Left renal pelvis (tissue), 4 donors: Measurements from ENCODE around the gene ABTB2. TPM values are rescaled to one million over a fixed set of nuclear protein-coding genes. Genes with fewer than 3 reads are reported as not detected.

Experiments
- DNase-seq, 4 donors: peaks; one replicate each; pipeline ENCODE4 v3.0.0-alpha.2; 2013; ENCODE audit warnings: low read depth in 4 of 4, low spot score in 3 of 4
- polyA plus RNA-seq, 4 donors: library from polyadenylated mRNA; unstranded; fragments of 120-200 nt; gene quantifications; one replicate each; pipeline ENCODE4 v1.2.1, GENCODE V29; 2013; ENCODE audit not compliant: insufficient read length in 4 of 4

Gene ABTB2
- polyA plus RNA-seq, 4 donors, result 4.4 to 13.9 (median 7.6) TPM

DNA sequence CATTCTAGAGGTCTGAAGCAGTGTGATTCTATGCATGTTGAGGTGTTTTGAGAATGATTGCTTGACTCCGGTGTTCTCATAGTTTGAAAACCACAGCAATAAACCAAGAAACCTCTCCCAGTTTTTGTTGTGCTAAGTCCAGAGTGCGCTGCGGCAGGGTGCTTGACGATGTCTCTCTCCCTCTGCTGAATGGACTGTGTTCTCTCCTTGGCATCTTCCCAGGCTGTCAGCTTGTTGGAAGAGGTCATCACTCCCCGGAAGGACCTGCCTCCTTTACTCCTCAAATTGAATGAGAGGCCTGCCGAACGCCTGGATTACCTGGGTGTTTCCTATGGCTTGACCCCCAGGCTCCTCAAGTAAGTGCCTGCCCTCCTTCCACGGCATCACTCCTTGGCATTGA lies 221.4 kb downstream of the ABTB2 start:
- no peak for DNase-seq

DNA sequence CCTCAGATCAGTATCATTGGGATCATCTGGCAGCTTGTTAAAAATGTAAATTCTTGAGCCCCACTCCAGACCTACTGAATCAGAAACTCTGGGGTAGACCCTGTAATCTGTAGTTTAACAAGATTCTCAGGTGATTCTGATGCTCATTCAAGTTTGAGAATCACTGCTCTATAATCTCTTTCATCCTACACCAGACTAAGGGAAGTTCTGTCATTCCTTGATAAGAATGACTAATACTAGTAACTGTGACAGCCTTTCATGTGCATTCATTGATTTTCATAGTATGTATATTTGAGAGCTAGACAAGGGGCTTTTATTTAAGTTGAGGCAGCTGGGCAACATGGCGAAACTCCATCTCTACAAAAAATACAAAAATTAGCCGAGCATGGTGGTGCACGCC lies 222.4 kb downstream of the ABTB2 start:
- no peak for DNase-seq

DNA sequence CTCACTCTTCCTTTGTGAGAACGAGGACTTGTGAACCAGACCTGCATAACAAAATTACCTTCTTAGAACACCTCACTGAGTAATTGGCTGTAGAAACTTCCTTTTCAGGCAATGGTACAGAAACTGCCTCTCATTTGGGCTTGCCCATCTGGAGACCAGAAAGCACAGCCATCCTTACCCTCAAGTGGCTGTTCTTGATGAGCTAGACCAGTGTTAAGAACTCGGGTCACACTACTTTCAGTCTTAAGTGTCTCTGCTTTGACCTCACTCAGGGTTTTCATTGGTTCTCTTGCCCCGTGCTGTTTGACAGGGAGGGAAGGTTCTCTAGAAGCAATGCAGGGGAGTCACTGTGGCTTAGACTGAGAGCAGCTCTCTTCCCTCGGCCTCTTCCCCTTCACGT lies 223.0 kb downstream of the ABTB2 start:
- DNase-seq, result no peak

DNA sequence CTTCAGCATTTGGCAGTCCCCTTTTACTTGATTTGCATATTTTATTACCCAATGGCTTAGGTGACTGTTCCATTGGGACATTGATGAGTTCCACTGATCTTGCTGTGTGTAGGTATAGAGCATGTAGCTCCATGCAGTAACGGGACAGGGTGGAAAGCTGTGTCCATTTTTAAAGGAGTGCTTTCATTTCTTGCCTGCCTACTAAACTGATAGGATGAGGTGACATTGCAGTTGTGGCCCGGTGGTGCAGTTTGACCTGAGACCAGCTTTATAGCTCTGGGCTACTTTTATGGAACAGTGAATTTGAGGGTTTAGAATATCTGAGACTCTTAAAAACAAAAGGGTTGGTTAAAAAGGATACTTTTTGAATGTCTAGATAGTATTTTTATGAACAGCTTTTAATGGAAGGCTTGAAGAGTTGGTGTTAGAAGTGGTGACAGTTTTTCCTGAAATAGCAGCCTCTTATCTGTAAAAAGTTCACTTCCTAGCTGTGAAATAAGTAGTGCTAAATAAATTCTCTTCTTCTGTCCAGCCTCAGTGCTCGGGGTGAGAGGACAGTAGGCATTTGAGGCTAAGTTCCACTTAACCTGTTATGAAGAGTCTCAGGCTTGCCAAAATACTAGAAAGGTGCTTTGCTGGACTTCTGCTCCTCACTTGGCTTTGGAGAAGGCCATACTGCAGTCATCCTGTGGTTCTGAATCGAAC lies 225.4 kb downstream of the ABTB2 start:
- no peak for DNase-seq

DNA sequence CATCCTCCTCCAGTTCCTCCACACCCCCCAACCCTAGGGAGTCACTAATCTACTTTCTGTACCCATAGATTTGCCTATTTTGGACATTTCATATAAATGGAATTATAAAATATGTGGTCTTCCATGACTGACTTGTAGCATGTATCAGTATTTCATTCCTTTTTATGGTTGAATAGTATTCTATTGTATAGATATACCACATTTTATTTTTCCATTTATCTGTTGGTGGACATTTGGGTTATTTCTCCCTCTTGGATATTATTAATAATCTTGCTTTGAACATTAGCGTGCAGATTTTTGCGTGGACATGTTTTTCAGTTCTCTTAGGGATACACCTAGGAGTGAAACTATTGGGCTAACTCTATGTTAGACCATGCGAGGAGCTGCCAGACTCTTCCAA lies 229.0 kb downstream of the ABTB2 start:
- DNase-seq, result no peak

DNA sequence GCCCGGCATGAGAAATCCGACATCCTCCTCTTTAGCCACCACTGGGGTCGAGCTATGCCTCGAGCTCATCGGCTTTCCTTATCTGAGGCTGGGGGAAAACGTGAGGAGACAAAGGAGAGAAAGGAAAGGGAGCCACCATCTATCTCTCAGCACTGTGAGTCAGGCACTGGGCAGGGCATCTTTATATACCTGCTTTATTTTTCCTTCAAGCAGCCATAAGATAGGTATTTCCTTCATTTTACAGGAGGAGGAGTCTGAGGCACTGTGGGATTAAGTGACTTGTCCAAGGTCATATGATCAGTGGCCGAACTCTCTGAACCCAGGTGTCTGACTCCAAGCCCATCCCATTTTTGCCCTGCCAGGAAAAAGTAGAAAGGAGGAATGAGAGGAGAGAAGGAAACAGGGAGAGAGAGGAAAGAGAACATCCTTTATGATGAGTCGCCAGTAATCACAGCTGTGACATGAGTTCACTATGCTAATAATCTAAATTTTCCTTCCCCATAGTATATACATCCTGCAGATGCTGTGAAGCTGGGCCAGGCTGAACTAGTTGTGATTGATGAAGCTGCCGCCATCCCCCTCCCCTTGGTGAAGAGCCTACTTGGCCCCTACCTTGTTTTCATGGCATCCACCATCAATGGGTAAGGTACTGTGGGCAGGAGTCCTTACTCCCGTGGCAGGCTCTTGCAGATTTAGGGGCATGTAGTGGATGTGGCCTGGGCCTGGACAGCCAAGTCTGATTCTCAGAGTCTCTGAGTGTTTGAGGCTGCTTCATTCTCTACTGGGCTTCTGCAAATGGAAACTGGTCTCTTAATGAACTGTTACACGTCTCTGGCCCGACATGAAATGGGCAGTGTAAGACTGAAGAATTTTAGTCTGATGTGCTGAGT lies 230.6 kb downstream of the ABTB2 start:
- DNase-seq, result no peak

DNA sequence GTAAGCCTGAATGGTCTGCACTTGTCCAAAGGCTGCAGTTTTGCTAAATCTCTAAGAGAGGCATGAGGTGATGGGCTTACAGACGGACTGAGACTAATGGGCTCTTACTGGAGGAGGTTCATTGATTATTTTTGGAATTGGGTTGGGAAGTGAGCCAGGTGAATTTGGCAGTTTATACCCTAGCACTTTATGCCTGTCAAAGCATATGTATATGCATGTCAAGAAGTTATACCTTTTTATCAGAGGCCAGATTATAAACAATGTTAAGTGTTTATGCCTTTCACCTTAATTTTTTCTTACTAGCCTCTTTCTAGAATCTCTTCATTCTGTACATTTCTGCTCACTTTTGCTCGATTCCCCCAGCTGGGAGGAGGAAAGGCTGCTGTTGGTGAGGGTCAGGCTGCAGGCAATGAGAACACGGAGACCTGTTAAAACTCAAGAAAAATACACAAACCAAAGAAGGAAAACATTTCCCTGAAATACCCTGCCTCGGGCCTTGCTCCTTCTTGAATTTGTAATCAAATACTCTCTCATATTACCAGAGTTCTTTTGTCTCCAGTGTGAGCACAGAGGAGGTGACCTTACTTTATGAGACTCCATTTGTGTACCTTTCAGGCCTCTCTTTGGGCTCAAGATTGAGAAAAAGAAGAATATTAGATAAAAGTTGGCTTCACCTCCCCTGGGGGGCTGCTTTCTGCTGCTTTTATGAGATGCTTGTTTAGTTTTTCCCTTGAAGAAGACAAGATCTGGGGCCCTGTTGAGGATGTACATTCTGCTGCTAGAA lies 232.7 kb downstream of the ABTB2 start:
- DNase-seq, result no peak

DNA sequence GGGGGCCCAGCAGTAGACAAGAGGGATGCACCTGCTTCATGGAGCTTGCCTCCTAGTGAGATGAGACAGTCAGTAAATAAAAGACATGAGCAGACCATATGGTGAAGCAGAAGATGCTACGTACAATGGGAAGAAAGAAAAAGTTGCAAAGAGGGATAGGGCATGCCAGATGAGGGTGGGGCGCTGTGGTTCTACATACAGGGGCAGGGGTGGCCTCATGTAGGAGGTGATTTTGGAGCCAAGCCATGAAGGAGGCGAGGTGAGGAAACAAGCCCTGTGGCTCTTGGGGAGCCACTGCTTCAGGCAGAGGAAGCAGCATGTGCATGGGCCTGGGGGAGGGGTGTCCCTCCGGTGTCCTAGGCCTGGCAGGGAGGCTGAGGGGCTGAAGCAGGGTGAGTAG lies 237.2 kb downstream of the ABTB2 start:
- no peak for DNase-seq

DNA sequence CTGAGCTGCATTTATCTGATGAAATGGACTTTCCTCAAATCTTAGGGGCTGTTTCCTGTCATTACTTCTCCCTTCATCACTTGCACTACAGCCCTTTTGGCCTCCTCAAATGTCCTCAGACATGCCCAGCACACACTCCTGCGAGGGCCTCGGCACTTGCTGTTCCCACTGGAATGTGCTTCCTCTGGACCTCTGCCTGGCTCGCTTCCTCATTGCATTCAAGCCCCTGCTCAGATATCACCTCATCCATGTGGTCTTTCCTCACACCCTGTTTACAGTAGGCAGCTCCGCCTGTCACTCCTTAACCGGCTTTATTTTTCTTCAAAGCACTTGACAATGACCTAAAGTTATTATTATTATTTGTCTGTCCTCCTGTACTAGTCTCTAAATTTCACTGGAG lies 243.3 kb downstream of the ABTB2 start:
- no peak for DNase-seq

DNA sequence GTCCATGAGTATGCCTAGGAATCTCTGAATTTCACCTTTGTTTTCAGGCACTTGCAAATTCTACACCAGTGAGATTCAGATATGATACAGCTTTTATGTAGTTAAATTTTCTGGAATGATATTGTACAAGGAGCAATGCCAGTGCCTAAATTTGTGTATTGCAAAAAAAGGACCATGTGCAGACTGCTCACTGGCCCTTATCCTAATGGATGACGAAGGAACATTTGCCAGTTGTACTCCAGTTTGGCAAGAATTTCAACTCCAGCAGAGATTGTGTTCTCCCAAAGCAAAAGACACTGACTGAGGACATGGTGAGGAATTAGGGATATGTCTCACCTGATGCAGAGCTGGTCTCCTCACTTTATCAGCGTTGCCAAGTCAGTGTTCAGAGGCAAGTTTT lies 243.8 kb downstream of the ABTB2 start:
- no peak for DNase-seq

DNA sequence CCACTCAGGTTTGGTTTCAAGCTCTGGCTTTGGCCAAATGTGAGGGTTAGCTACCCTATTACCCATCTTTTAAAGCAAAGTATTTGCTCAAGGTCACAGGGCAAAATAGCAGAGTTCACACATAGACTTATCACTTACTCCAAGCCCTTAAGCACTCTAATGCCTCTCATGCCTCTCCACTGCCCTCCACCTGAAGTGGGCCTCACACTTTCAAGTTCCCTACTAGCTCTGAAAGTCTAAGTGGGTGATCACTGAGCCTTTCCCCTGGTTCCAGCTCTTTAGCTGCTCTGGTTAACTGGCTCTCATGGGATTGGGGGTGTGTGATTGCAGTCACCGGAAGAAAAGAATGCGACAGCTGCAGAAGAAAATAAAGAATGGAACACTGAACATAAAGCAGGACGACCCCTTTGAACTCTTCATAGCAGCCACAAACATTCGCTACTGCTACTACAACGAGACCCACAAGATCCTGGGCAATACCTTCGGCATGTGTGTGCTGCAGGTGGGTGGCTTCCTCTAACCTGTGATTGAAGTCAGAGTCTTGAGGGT lies 246.0 kb downstream of the ABTB2 start:
- DNase-seq, result no peak

DNA sequence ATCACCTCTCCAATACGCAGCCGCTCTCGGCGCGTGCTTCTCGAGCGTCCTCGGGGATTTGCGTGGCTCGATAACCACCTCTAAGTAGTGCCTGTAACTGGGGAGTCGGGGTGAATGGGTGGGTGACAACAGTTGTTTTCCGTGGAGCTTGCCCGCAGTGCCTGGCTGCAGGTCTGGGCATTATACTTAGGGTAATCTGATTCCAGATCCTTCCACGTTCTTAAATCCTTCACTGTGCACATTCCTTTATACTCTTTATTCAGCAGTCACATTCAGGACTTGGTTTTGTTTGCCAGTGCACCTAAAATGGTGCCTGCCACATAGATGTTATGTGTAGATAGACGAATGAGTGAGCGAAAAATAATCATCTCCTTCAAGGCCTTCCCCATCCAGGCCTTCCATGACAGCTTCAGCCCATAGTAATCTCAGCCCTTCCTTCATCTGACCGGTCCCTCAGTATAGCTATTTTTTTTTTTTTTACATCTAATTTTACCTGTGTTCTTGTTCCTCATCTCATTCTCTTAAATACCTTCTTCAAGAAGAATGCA lies 251.8 kb downstream of the ABTB2 start:
- no peak for DNase-seq

DNA sequence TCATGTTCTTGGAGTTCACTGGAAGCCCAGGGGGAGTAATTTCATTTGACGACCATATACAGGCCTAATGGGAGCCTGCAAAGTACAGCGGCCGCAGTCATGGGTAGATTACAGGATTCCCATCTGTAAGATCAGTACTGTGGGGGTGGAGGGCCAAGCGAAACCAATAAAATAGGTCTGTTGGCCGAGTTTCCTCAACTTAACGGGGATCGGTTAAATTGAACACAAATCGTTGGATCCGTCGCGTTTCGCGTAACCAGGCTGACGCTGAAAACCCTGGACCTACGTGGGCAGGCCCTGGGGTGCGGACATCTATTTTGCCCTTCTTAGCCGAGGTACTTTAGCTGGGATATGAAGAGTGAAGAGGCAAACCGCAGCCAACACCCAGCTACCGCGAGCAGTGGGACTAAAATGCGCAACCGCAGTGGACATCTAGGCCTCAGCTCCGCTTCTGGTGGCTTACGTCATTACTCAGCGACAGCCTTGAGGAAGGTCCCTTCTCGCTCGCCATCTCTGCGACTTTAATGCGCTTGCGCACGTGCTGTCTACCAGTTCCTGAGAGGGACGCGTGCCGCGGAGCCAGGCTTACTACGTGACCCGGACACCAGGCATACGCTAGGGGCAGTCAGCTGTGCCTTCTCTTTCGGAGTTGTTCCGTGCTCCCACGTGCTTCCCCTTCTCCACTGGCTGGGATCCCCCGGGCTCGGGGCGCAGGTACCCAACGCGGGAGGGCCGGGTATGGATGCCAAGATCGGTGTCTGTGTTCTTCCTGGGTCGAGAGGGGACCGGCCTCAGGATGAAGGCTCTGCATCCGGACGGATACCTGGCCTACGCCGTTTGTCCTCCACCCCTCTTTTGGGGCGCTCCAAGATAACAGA lies 252.5 kb downstream of the ABTB2 start, which contains the start of gene NAT10:
TSS of gene NAT10 (plus strand) at position 551 of the 878 bp plus-strand sequence. CDS start 2,597 bp downstream, outside the sequence.
- DNase-seq, result peak; percentile 97 to 99 (median 98)

DNA sequence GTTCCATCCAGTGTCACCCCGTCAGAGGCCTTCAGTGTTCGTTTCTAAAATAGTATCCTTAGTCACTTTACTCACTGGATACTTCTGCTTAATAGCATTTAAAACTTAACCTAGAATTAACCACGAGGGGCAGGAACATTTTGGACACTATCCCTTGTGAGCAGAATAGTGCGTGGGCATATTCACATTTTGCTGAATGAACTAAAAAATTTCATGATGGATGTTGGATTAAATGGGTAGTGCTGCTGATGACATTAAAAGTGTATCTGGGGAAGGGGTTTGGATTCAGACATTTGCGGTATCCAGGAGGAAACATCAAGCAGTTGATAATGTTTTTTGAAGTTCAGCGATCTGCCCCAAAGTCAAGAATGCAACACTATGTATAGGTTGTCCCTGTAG lies 253.1 kb downstream of the ABTB2 start:
- DNase-seq, result no peak

Other genes with a start within 250 kb of the ABTB2 start
- 100 to 1,000 TPM in 3 of 4 donors, 10 to 100 TPM in 1; 90.7 to 170 (median 160) TPM for gene CAT, start 80.9 kb upstream of the ABTB2 start, polyA plus RNA-seq
- gene ELF5, start 155.8 kb upstream of the ABTB2 start, polyA plus RNA-seq, result 10 to 100 TPM in 3 of 4 donors, under 1 TPM in 1; 0.89 to 98.1 (median 76.8) TPM